ENCODE data around the gene PHYKPL. TPM values are rescaled to one million over a fixed set of nuclear protein-coding genes. Genes with fewer than 3 reads are reported as not detected.

PHYKPL gene
- total RNA-seq, 1 experiment from 2014 or later, result 112 TPM

GRCh38 chr5:178242416-178242815 is 9.8 kb upstream of the PHYKPL start:
- H3K4me3 Mint-ChIP-seq (ENCODE audit: unreplicated experiment), result no peak overlapping the region
- TF ChIP-seq CTCF (IDR thresholded peaks at IDR 0.05; ENCODE audit: unreplicated experiment), result no peak
- no TSS peak for BruUV-seq (replicated peaks)
- peaks cover 17% of the 10 kb centered on the region for H3K4me1 Mint-ChIP-seq (ENCODE audit: insufficient read depth, unreplicated experiment)
- CTCF ChIA-PET, result interaction anchor here (1.2 kb wide), 1 partner anchor 14 kb away, joined by 3 read pairs; no protein-coding TSS in a partner anchor
- no peaks in the 10 kb centered on the region for H3K27me3 Mint-ChIP-seq (ENCODE audit: insufficient read depth, unreplicated experiment)
- intact Hi-C loops (cut with micrococcal nuclease), result no loop called here
- H3K9me3 Mint-ChIP-seq (ENCODE audit: unreplicated experiment), result no peaks in the 10 kb centered on the region
- no peak for DNase-seq (ENCODE audit: unreplicated experiment)
- POLR2A ChIA-PET, result interaction anchor here (0.7 kb wide), 1 partner anchor 11 kb away, joined by 3 read pairs; no protein-coding TSS in a partner anchor
- H3K27ac Mint-ChIP-seq (ENCODE audit: low read depth, unreplicated experiment), result no peak overlapping the region
- no peaks in the 10 kb centered on the region for H3K36me3 Mint-ChIP-seq (ENCODE audit: insufficient read depth, unreplicated experiment)

- no TSS peak for BruUV-seq (replicated peaks)
- no peak for DNase-seq (ENCODE audit: unreplicated experiment)
- no peak for TF ChIP-seq CTCF (IDR thresholded peaks at IDR 0.05; ENCODE audit: unreplicated experiment)
- intact Hi-C loops (cut with micrococcal nuclease), result no loop called here
- Mint-ChIP-seq H3K4me3 (ENCODE audit: unreplicated experiment) (no peak overlapping the region), H3K27ac (ENCODE audit: low read depth, unreplicated experiment) (no peak overlapping the region), H3K27me3 (ENCODE audit: insufficient read depth, unreplicated experiment) (no peaks in the 10 kb centered on the region), H3K9me3 (ENCODE audit: unreplicated experiment) (no peaks in the 10 kb centered on the region), H3K36me3 (ENCODE audit: insufficient read depth, unreplicated experiment) (no peaks in the 10 kb centered on the region), H3K4me1 (ENCODE audit: insufficient read depth, unreplicated experiment) (peaks cover 24% of the 10 kb centered on the region)
- POLR2A ChIA-PET, result no interaction called here
- CTCF ChIA-PET, result no interaction called here
Observed at GRCh38 chr5:178241688-178242231, 9.2 kb upstream of the PHYKPL start.

- no peaks in the 10 kb centered on the region for H3K36me3 Mint-ChIP-seq (ENCODE audit: insufficient read depth, unreplicated experiment)
- no TSS peak for BruUV-seq (replicated peaks)
- POLR2A ChIA-PET, result no interaction called here
- intact Hi-C loops (cut with micrococcal nuclease), result no loop called here
- H3K9me3 Mint-ChIP-seq (ENCODE audit: unreplicated experiment), result no peaks in the 10 kb centered on the region
- no peak for DNase-seq (ENCODE audit: unreplicated experiment)
- no peak overlapping the region for H3K4me3 Mint-ChIP-seq (ENCODE audit: unreplicated experiment)
- no peak for TF ChIP-seq CTCF (IDR thresholded peaks at IDR 0.05; ENCODE audit: unreplicated experiment)
- peaks cover 27% of the 10 kb centered on the region for H3K4me1 Mint-ChIP-seq (ENCODE audit: insufficient read depth, unreplicated experiment)
- H3K27ac Mint-ChIP-seq (ENCODE audit: low read depth, unreplicated experiment), result no peak overlapping the region
- no peaks in the 10 kb centered on the region for H3K27me3 Mint-ChIP-seq (ENCODE audit: insufficient read depth, unreplicated experiment)
- CTCF ChIA-PET, result interaction anchor here (0.7 kb wide), 1 partner anchor 11 kb away, joined by 3 read pairs; no protein-coding TSS in a partner anchor
Observed at GRCh38 chr5:178241231-178241663, 8.6 kb upstream of the PHYKPL start.

- Mint-ChIP-seq H3K27ac (ENCODE audit: low read depth, unreplicated experiment) (no peak overlapping the region), H3K36me3 (ENCODE audit: insufficient read depth, unreplicated experiment) (no peaks in the 10 kb centered on the region), H3K9me3 (ENCODE audit: unreplicated experiment) (no peaks in the 10 kb centered on the region), H3K4me3 (ENCODE audit: unreplicated experiment) (no peak overlapping the region), H3K27me3 (ENCODE audit: insufficient read depth, unreplicated experiment) (no peaks in the 10 kb centered on the region), H3K4me1 (ENCODE audit: insufficient read depth, unreplicated experiment) (peaks cover 27% of the 10 kb centered on the region)
- CTCF ChIA-PET, result interaction anchor here (0.7 kb wide), 1 partner anchor 10 kb away, joined by 3 read pairs; no protein-coding TSS in a partner anchor
- DNase-seq (ENCODE audit: unreplicated experiment), result no peak
- intact Hi-C loops (cut with micrococcal nuclease), result no loop called here
- no peak for TF ChIP-seq CTCF (IDR thresholded peaks at IDR 0.05; ENCODE audit: unreplicated experiment)
- no TSS peak for BruUV-seq (replicated peaks)
- POLR2A ChIA-PET, result no interaction called here
Observed at GRCh38 chr5:178240766-178241165, 8.2 kb upstream of the PHYKPL start.

Measured in MCF 10A (cell line).